Mammary epithelial cell (primary cell): ENCODE measurements around the gene NARF.

Source experiments
- EZH2 ChIP-seq: IDR thresholded peaks from 2 replicates; pipeline ENCODE4 v1.6.1; 2012; ENCODE audit warnings: low read length, inconsistent platforms, borderline replicate concordance
- TF ChIP-seq, protein P1 (sequence below), 2 donors: IDR thresholded peaks in 1 of 2; conservative IDR thresholded peaks in 1 of 2; 2 replicates each; pipeline ENCODE4 v1.5.1; 2011 to 2012; ENCODE audit warnings: inconsistent platforms in 2 of 2, low read length in 2 of 2, mild to moderate bottlenecking in 2 of 2, control low read depth in 1 of 2, low read depth in 1 of 2; ENCODE audit not compliant: insufficient read depth in 1 of 2; ENCODE audit errors: extremely low read depth in 1 of 2

DNA sequence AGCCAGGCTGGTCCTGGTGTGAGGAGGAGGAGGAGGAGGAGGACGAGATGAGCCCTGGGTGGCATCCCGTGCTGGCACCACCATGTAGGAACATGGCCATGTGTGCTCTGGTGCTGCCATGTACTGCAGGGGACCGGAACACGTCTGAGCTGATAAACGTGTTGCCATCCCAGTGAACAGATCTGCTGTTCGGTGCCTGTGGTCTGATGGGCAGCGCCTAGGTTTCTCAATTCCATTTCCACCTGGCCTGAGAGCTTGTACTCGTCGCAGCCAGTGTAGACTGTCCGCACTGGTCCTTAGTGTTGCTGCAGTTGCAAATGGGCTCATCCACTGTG lies 32.6 kb downstream of the NARF start:
- TF ChIP-seq, protein P1, sequence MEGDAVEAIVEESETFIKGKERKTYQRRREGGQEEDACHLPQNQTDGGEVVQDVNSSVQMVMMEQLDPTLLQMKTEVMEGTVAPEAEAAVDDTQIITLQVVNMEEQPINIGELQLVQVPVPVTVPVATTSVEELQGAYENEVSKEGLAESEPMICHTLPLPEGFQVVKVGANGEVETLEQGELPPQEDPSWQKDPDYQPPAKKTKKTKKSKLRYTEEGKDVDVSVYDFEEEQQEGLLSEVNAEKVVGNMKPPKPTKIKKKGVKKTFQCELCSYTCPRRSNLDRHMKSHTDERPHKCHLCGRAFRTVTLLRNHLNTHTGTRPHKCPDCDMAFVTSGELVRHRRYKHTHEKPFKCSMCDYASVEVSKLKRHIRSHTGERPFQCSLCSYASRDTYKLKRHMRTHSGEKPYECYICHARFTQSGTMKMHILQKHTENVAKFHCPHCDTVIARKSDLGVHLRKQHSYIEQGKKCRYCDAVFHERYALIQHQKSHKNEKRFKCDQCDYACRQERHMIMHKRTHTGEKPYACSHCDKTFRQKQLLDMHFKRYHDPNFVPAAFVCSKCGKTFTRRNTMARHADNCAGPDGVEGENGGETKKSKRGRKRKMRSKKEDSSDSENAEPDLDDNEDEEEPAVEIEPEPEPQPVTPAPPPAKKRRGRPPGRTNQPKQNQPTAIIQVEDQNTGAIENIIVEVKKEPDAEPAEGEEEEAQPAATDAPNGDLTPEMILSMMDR (conservative IDR thresholded peaks at IDR 0.05 in 1 of 2, IDR thresholded peaks at IDR 0.05 in 1 of 2; ENCODE audit: extremely low read depth in 1 of 2, insufficient read depth in 1 of 2, low read depth in 1 of 2, low read length in 2 of 2): no peak
- no peak for TF ChIP-seq EZH2
